ENCODE data around the gene ZMYND11.
"Not testable (repeated sequence)": the region's sequence is repeated elsewhere in the genome, so short reads cannot be mapped to it uniquely, and the experiment has no call there.

Gene ZMYND11

DNA sequence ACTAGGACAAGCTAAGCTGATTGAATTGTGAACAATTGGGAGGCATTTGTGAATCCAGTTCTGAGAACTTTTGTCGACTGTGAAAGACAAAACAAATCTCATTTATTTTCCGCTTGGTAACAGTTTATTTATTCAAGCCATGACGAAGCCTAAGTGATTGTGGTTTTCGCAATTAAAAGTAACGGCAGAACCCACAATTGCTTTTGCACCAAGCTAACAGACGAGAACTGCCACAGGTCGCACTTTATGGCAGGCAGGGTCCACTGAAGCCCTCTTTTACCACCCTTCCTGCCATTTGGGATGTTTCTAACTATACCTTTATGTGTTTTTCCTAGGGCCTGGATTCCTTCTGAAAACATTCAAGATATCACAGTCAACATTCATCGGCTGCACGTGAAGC is 111.2 kb downstream of the ZMYND11 start:
- DNase-seq (ENCODE audit: low read depth) = no peak

DNA sequence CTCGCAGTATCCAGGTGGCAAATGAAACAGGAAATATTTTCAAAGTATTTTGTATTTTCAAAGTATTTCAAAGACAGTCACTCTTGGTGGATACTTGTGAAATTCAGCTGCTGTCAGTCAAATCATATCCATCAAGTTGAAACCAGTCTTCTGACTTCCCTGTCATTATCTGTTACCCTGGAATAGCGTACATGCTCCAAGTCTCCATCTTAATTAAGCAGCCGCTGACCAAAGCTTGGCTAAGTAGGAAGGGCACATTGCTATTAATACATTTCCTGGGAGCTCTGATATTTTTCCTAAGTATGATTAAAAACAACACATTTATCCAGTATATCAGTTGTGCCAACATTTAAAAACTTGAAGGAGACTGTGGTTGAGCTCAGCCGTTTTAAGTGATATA is 112.2 kb downstream of the ZMYND11 start:
- no peak for DNase-seq (ENCODE audit: low read depth)

DNA sequence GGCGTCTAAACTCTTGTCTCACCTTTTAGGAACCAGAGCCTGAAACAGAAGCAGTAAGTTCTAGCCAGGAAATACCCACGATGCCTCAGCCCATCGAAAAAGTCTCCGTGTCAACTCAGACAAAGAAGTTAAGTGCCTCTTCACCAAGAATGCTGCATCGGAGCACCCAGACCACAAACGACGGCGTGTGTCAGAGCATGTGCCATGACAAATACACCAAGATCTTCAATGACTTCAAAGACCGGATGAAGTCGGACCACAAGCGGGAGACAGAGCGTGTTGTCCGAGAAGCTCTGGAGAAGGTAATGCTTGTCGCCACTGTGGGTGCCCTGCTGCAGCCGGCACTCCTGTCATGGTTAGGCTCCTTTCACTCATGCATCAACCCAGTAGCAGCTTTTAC is 113.1 kb downstream of the ZMYND11 start:
- no peak for DNase-seq (ENCODE audit: low read depth)

DNA sequence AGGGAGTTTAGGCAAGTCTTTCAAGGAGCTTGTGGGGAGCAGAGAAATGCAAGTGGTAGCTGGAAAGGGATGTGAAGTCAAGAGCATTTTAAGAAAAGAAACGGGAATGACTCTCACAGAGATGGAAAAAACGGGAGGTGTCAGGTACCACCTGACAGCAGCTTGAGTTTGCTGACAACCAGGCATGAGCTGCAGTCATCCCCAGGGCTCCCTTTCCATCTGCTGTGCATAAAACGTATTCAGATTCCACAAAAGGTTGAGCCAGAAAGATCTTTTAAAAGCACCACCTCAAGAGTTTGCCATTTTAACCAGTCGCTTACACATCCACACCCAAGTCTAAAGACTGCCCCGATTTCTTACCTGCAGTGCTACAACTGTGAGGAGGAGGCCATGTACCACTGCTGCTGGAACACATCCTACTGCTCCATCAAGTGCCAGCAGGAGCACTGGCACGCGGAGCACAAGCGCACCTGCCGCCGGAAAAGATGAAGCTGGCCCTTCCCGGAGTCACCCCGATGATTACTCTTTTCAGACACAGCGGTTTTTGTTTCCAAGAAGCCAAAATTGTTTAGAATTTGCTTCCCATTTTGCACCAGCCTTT is 116.8 kb downstream of the ZMYND11 start:
- no peak for DNase-seq (ENCODE audit: low read depth)

DNA sequence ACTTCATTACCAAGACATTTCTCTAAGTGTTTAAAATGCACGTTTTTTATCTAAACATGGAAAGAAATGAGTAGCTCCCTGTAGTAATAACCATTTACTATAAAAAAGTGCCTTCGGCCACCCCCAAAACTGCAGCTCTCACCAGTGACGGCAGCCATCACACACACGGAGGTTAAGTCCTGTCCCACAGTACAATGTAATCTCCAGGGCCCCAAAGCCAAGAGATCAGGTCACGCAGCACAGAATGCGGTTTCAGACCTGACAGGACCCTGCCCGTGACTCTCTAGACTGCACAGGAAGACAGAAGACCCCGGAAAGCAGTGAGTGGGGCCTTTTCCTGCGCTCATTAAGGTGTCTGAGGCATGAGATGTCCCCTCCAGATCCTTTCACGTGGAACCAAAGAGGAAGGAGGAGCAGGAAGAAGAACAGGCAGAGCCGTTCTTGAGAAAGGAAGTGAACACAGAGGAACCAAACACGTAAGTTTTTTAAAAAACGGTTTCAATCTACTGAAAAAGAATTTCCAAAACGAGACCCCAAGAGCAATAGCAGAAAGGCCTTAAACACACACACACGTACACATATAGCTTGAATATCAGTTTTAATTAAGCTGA is 125.7 kb downstream of the ZMYND11 start:
- no peak for DNase-seq (ENCODE audit: low read depth)

DNA sequence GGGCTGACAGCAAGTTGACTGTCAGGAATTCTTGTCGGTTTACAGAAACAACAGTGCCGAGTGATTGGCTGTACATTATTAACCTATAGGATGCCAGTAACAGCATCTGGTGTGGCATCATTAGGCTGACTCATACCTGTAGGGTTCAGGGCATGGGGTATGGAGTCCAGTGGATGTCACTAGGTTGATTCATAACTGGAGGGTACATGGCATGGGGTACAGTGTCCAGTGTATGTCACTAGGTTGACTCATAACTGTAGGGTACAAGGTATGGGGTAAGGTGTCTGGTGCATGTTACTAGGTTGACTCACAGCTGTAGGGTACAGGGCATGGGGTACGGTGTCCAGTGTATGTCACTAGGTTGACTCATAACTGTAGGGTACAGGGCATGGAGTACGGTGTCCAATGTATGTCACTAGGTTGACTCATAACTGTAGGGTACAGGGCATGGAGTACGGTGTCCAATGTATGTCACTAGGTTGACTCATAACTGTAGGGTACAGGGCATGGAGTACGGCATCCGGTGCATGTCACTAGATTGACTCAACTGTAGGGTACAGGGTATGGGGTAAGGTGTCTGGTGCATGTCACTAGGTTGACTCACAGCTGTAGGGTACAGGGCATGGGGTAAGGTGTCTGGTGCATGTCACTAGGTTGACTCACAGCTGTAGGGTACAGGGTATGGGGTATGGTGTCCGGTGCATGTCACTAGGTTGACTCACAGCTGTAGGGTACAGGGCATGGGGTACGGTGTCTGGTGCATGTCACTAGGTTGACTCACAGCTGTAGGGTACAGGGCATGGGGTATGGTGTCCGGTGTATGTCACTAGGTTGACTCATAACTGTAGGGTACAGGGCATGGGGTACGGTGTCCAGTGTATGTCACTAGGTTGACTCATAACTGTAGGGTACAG is 129.2 kb downstream of the ZMYND11 start:
- not testable (repeated sequence) for DNase-seq (ENCODE audit: low read depth)

DNA sequence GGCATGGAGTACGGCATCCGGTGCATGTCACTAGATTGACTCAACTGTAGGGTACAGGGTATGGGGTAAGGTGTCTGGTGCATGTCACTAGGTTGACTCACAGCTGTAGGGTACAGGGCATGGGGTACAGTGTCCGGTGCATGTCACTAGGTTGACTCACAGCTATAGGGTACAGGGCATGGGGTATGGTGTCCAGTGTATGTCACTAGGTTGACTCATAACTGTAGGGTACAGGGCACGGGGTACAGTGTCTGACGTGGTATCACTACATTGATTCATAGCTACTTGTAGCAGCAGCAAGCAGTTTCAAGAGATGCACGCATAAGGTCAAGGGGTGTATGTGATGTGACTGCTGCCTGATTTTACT is 129.8 kb downstream of the ZMYND11 start:
- DNase-seq (ENCODE audit: low read depth) = not testable (repeated sequence)

DNA sequence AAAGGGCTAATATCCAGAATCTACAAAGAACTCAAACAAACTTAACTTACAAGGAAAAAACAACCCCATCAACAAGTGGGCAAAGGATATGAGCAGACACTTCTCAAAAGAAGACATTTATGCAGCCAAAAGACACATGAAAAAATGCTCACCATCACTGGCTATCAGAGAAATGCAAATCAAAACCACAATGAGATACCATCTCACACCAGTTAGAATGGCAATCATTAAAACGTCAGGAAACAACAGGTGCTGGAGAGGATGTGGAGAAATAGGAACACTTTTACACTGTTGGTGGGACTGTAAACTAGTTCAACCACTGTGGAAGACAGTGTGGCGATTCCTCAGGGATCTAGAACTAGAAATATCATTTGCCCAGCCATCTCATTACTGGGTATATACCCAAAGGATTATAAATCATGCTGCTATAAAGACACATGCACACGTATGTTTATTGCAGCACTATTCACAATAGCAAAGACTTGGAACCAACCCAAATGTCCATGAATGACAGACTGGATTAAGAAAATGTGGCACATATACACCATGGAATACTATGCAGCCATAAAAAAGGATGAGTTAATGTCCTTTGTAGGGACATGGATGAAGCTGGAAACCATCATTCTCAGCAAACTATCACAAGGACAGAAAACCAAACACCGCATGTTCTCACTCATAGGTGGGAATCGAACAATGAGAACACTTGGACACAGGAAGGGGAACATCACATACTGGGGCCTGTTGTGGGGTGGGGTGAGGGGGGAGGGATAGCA is 130.7 kb downstream of the ZMYND11 start:
- not testable (repeated sequence) for DNase-seq (ENCODE audit: low read depth)

DNA sequence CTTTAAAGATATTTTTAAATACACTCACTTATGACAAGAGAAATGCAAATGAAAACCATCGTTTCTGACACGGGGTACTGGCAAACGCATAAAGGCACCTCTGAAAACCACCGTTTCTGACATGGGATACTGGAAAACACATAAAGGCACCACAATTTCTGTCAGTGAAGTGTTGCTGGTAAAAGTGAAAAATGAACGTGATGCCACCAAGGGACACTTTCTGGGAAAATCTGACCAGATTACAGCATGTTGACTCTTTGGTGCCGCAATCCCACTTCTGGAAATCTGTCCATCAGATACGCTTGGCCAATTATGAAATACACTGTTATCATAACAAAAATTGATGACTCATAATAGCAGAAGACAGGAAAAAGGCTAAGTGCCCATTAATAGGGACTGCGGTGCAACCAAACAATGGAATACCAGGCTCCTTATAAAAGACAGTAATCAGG is 131.7 kb downstream of the ZMYND11 start:
- DNase-seq (ENCODE audit: low read depth) = no peak

DNA sequence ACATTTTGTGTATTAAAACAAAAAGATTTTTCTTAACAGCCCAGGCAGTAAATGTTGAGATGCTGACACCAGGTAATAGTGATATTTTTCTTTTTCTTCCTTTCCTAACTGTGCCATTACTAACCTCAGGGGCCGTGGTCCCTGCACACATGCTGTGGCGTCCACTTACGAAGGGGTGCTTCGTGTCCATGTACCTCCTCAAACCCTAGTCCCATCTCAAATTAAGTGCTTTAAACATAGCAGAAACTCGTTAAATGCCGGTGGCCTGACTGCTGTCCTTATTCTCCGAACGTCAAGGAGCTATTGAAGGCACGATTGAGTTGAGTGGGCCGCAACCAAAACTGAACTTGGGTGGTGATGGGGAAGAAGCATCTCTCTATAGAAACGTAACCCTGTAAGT is 132.4 kb downstream of the ZMYND11 start:
- no peak for DNase-seq (ENCODE audit: low read depth)

DNA sequence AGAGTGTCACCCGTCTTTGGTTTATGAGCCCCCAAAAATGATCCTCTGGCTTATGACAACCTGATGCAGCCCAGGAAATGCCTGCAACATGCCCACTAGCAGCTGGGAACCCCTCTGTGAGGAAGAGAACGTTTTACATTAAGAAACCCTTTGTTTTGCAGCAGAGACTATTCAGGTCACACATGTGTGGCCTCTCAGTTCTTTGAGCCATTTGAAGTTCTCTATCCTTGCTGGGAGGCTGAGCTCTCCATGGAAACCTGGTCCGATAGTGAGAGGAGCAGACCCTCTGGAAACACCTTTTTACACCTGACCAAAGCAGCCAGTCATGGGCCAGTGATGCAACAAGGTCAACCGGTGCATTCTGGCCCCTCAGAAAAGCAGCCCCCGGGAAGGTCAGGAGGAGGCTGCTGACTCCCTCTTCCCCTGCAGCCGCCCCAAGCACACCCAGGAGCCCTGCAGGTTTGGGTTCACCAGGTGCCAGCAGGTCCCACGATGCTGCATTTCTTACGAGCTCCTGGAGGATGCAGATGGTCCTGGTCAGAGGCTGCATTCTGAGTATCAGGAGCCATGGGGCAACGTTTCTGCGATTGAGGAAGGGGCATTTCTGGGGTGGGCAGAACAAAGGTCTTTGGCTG is 134.3 kb downstream of the ZMYND11 start:
- DNase-seq (ENCODE audit: low read depth) = no peak

DNA sequence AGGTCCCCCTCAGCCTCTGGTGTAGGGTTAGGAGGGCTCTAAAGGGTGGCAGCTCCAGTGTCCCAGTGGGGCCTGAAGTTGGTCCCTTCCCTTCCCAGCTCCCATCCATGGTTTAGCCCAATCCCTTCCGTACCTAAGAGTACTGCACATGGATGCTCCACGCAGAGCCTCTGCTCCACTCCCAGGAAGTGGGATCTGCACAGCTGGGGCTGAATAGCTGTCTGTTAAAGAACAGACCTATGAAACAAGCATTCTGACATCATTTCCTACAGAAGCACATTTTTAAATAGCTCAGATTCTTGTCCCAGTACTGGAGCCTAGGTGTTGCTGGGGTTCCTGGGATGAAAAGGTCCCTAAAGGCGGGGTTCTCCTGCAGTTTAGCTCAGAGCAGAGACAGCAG is 135.9 kb downstream of the ZMYND11 start:
- no peak for DNase-seq (ENCODE audit: low read depth)

DNA sequence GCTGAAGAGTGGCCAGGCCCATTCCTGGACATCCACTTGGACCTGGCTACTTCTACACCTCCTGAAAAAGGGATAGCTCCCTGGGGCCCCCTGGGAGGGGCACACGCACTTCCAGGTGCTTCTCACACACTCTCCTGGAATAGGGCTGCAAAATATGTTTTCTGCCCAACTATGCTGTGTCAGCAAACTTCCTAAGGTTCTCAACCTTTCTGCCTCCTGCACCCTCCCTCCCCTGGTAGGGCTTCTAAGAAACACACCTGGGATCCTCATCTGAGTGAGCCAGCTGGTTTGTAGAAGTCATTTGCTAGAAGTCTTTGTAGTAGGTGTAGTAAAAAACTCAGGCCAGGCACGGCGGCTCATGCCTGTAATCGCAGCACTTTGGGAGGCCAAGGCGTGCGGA is 136.5 kb downstream of the ZMYND11 start:
- DNase-seq (ENCODE audit: low read depth) = no peak

DNA sequence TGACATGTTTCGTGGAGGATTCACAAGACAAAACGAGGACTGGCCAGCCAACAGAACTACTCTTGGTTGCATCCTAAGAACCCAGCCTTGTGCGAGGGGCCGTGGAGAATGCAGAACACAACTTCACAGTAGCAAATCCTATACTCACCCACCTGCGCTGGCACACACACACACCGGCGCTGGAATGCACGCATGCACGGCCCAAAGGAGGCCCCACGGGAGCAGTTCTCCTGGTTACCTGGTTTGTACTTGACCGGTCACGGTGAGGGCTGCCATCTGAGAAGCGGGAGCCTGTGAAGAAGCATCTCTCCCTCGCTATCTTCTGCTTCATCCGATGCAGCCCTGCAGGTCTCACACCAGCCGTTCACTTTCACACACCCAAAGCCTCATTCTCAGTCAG is 137.8 kb downstream of the ZMYND11 start:
- no peak for DNase-seq (ENCODE audit: low read depth)

DNA sequence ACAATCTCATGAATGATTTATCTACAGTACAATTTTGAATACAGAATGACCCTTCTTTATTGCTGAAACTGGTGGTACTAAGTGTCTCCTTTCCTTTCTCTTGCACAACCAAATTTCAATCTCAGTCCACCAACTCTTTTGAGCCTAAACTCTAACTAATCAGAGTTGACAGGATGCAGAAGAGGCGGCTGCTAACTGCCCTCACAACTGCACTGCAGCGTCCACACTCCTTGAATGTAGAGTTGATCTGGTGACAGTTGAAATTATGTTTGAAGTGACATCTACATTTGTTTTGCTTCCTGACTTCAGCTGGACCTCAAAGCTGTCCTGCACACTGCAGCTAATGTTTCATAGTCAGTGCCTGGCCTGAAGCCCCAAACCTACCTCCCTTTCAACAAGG is 139.6 kb downstream of the ZMYND11 start:
- no peak for DNase-seq (ENCODE audit: low read depth)

DNA sequence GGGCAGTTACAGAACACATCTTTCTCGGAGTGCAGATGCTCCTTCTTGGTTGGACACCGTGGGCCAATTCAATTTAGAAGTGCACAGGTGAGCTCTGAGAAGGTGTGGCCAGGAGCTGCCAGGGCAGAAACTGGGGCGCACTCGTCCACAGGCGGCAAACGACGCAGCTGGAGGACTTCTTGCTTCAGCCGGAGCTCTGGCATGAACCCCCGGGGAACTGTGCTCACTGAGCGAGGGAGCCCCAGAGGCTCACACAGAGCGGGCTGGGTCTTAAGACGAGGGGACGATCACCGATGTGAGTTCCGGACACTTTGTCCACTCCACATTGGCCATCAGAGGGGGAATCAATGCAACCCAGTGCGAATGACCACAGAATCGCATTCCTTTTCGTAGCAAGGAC is 140.4 kb downstream of the ZMYND11 start:
- DNase-seq (ENCODE audit: low read depth) = no peak

DNA sequence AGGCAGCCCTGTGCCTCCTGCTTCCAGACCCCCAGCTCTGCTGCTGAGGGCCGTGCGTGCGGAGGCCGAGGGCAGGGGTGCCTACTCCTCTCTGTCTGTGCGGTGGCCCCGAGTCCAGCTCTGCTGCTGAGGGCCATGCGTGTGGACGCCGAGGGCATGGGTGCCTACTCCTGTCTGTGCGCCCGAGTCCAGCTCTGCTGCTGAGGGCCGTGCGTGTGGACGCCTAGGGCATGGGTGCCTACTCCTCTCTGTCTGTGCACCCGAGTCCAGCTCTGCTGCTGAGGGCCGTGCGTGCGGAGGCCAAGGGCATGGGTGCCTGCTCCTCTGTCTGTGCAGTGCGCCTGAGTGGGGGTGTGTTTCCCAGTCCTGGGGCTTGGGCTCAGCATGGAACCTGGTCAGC is 142.7 kb downstream of the ZMYND11 start:
- no peak for DNase-seq (ENCODE audit: low read depth)

DNA sequence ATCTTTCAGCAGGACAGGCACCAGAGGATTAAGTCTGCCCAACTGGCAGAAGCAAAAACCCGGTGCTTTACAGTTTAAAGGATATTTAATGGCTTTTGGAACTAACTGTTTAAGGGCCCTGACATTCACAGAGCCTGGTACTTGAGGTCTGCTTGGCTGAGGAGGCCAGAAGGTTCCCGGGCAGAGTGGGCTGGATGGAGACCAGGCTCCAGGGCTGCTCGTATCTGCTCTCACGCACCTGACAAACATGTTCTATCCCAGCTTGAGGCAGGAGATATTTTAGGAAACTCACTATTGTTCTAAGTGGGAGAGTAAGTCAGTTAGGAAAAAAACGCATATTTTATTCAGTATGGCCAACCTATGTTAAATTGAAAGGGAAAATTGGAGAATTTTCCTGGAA is 143.5 kb downstream of the ZMYND11 start:
- DNase-seq (ENCODE audit: low read depth) = no peak

DNA sequence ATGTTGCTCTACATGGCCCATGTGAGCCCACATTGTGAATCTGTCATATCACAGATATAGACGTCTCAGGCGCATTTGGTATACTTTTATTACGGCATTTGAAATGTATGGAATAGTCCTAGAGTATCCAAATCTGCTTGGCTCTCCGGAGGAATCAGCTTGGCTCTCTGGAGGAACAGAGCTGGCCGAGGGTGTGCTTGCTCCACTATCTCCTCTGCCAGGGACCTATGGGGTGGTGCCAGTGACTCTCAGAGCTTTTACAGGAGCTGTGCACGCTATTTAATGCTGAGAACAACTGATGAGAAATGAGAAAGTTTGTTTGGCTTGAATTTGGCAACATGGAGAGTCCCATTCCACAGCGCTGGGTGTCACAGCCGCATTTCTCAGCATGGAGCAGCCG is 144.0 kb downstream of the ZMYND11 start:
- no peak for DNase-seq (ENCODE audit: low read depth)

DNA sequence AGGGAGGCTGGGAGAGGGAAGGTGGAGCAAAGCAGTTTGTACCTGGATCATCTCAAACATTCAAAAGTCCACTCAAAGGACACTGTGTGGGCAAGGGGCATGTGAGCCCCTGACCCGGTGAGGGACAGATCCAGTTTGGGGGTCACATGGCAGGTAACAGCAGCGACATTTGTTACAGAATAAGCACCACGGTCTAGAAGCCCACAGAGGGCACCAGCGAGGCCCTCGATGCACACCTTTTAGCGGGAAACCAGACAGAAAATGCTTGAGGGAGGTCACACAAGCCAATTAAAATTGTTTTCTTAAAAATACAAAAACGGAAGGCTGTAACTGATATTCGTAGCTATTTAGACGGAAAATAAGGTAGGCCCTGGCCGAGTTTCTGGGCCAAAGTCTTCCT is 144.4 kb downstream of the ZMYND11 start:
- no peak for DNase-seq (ENCODE audit: low read depth)

DNA sequence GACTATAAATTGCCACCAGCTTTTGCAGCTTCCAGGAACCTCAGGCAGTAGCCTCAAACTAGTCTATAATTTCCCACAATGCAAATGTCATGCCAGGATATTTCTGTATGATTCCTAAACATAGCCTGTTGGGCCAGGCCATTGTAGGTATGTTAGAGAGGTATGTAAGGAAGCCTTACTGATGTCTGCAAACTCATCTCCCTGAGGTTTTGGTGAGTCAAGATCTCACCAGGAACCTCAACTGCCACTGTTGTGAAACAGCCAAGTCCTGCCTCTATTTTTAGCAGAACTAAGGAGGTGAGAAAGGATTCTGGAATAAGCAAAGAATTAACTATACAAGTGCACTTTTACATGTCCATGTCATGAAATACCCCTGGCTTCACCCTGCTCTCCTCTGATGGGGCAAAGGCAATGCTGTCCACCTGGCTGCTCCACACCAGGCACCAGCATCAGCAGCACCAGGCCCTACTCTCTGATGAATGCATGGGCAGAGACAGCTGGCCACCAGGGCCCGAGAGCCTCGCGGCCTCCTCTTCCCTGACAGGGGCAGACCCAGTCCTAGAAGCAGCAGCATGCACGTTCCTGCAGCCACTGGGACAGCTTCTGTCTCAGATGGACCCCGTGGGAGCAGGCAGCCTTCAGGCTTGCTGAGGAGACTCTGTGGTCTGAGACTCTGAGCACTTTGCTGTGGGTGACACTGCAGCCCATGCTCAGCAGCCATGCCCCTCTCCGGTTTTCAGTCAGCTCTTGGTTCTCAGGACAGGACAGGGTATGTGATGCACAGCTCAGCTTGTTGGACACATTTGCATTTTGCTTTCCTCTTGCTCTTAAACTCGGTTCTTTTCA is 147.3 kb downstream of the ZMYND11 start:
- no peak for DNase-seq (ENCODE audit: low read depth)
